H1 (cell line): ENCODE measurements around the gene ZNF516. TPM values are rescaled to one million over a fixed set of nuclear protein-coding genes. Genes with fewer than 3 reads are reported as not detected.

Experiments used
- CTCF ChIA-PET: fragments of 300-600 bp; sonication (Branson Sonifier 250); formaldehyde crosslinking; loops from one replicate; lab custom pipeline; 2021; ENCODE audit not compliant: partially characterized antibody; lab: Charles Lee
- POLR2A ChIA-PET: fragments of 300-600 bp; sonication (Branson Sonifier 250); formaldehyde crosslinking; loops from one replicate; lab custom pipeline; 2021; ENCODE audit warnings: inconsistent platforms; ENCODE audit not compliant: partially characterized antibody; lab: Charles Lee
- DNase-seq, 2 experiments: peaks; one replicate each; pipeline versions ENCODE4 v3.0.0 to v3.0.0-alpha.2; 2010 to 2022; ENCODE audit warnings: low spot score in 2 of 2, low read depth in 1 of 2, mixed read lengths in 1 of 2
- FAIRE-seq: peaks from 2 replicates; lab custom pipeline; 2011; peaks lifted over from hg19 to GRCh38; lab: Jason Lieb, UNC
- H2AFZ ChIP-seq: 2 replicates; pipeline ENCODE4 v1.8.1; 2012; ENCODE audit warnings: low read length, inconsistent platforms
- H2AK5ac ChIP-seq: 2 replicates; pipeline ENCODE4 v1.6.1; 2013; ENCODE audit warnings: low read depth, low read length
- H2BK120ac ChIP-seq: replicated peaks from 2 replicates; pipeline ENCODE3; 2013; ENCODE audit warnings: low read depth, low read length, inconsistent platforms
- H2BK12ac ChIP-seq: 2 replicates; pipeline ENCODE4 v1.6.1; 2013; ENCODE audit warnings: low read depth, low read length
- H2BK15ac ChIP-seq: 2 replicates; pipeline ENCODE4 v1.6.1; 2013; ENCODE audit warnings: low read length
- H2BK20ac ChIP-seq: 2 replicates; pipeline ENCODE4 v1.6.1; 2013; ENCODE audit warnings: low read length
- H2BK5ac ChIP-seq: 2 replicates; pipeline ENCODE4 v1.6.1; 2013; ENCODE audit warnings: low read depth, low read length
- H3K14ac ChIP-seq: 2 replicates; pipeline ENCODE4 v1.6.1; 2013; ENCODE audit warnings: inconsistent platforms; ENCODE audit not compliant: insufficient read length
- H3K18ac ChIP-seq: 2 replicates; pipeline ENCODE4 v1.6.1; 2013; ENCODE audit warnings: low read length; ENCODE audit errors: extremely low read depth
- H3K23ac ChIP-seq: 2 replicates; pipeline ENCODE4 v1.6.1; 2013; ENCODE audit warnings: inconsistent platforms; ENCODE audit not compliant: insufficient read length
- H3K23me2 ChIP-seq: 2 replicates; pipeline ENCODE4 v1.6.1; 2013; ENCODE audit warnings: low read depth, low read length
- H3K27ac ChIP-seq: 2 replicates; pipeline ENCODE4 v1.6.1; 2011; ENCODE audit warnings: low read depth, low read length, inconsistent platforms
- H3K27me3 ChIP-seq, 4 experiments: replicated peaks in 1 of 4; 1 replicate in 1 of 4; 2 replicates in 3 of 4; pipeline versions ENCODE4 v1.6.1 to v1.8.1; 2011 to 2013; ENCODE audit warnings: low read length in 3 of 4, mild to moderate bottlenecking in 3 of 4, inconsistent platforms in 2 of 4, mixed read lengths in 2 of 4, moderate library complexity in 1 of 4; ENCODE audit not compliant: control insufficient read depth in 3 of 4, insufficient read depth in 3 of 4; ENCODE audit errors: extremely low read depth in 1 of 4
- H3K36me3 ChIP-seq, 4 experiments: 2 replicates each; pipeline versions ENCODE4 v1.6.1 to v1.8.1; 2011 to 2013; ENCODE audit warnings: mild to moderate bottlenecking in 4 of 4, low read length in 3 of 4, moderate library complexity in 2 of 4, control low read depth in 1 of 4, inconsistent platforms in 1 of 4; ENCODE audit not compliant: insufficient read depth in 4 of 4, control insufficient read depth in 2 of 4
- H3K4ac ChIP-seq: replicated peaks from 2 replicates; pipeline ENCODE3; 2013; ENCODE audit warnings: low read length, low read depth, mixed read lengths, inconsistent platforms; ENCODE audit not compliant: insufficient read length
- H3K4me1 ChIP-seq, 4 experiments: replicated peaks in 1 of 4; 1 replicate in 1 of 4; 2 replicates in 3 of 4; pipeline versions ENCODE4 v1.6.1 to v1.8.1; 2011 to 2013; ENCODE audit warnings: low read length in 3 of 4, inconsistent platforms in 2 of 4, mixed read lengths in 1 of 4; ENCODE audit not compliant: insufficient read depth in 4 of 4, control insufficient read depth in 3 of 4
- H3K4me2 ChIP-seq, 2 experiments: 2 replicates each; pipeline versions ENCODE4 v1.6.1 to v1.8.1; 2011 to 2013; ENCODE audit warnings: low read depth in 2 of 2, low read length in 2 of 2, control low read depth in 1 of 2, inconsistent platforms in 1 of 2, mild to moderate bottlenecking in 1 of 2; ENCODE audit not compliant: insufficient read depth in 1 of 2
- H3K4me3 ChIP-seq, 4 experiments: fragments of 200-600, 300-600 bp in 1 of 4; sonication (generic), shearing (Covaris generic), sonication (Bioruptor Twin) in 1 of 4; 2 replicates each; pipeline versions ENCODE4 v1.5.1 to v1.8.1; 2011 to 2016; ENCODE audit warnings: low read length in 4 of 4, low read depth in 3 of 4, control low read depth in 2 of 4, inconsistent platforms in 2 of 4, mild to moderate bottlenecking in 2 of 4, mixed read lengths in 1 of 4, moderate library complexity in 1 of 4; ENCODE audit not compliant: insufficient read depth in 2 of 4; ENCODE audit errors: extremely low read depth in 1 of 4
- H3K56ac ChIP-seq: replicated peaks from 2 replicates; pipeline ENCODE3; 2013; ENCODE audit warnings: low read depth, mild to moderate bottlenecking, mixed read lengths, low read length, inconsistent platforms; ENCODE audit not compliant: insufficient read length
- H3K79me1 ChIP-seq: 2 replicates; pipeline ENCODE4 v1.6.1; 2013; ENCODE audit warnings: low read depth, low read length, control low read depth
- H3K79me2 ChIP-seq, 2 experiments: 2 replicates each; pipeline versions ENCODE4 v1.6.1 to v1.8.1; 2012 to 2013; ENCODE audit warnings: low read length in 2 of 2, mild to moderate bottlenecking in 2 of 2, inconsistent platforms in 1 of 2; ENCODE audit not compliant: insufficient read depth in 2 of 2, control insufficient read depth in 1 of 2
- H3K9ac ChIP-seq, 4 experiments: replicated peaks in 1 of 4; 1 replicate in 1 of 4; 2 replicates in 3 of 4; pipeline versions ENCODE4 v1.6.1 to v1.8.1; 2011 to 2013; ENCODE audit warnings: low read depth in 3 of 4, low read length in 3 of 4, control low read depth in 2 of 4, mild to moderate bottlenecking in 2 of 4, moderate library complexity in 2 of 4, inconsistent platforms in 1 of 4; ENCODE audit errors: extremely low read depth in 1 of 4
- H3K9me3 ChIP-seq, 2 experiments: 2 replicates each; pipeline versions ENCODE4 v1.6.1 to v1.8.1; 2012 to 2013; ENCODE audit warnings: mild to moderate bottlenecking in 2 of 2, moderate library complexity in 2 of 2, control low read depth in 1 of 2, inconsistent platforms in 1 of 2, low read depth in 1 of 2, low read length in 1 of 2, mixed read lengths in 1 of 2; ENCODE audit not compliant: insufficient read depth in 2 of 2
- H4K20me1 ChIP-seq, 2 experiments: replicated peaks in 1 of 2; 2 replicates each; pipeline versions ENCODE3 to v1.8.1; 2011 to 2013; ENCODE audit warnings: inconsistent platforms in 2 of 2, low read length in 2 of 2, mild to moderate bottlenecking in 1 of 2; ENCODE audit not compliant: insufficient read depth in 2 of 2, control insufficient read depth in 1 of 2
- H4K5ac ChIP-seq: 2 replicates; pipeline ENCODE4 v1.6.1; 2013; ENCODE audit warnings: low read length, low read depth, mixed read lengths, inconsistent platforms; ENCODE audit not compliant: insufficient read length
- H4K8ac ChIP-seq: 2 replicates; pipeline ENCODE4 v1.8.0; 2013; ENCODE audit warnings: mild to moderate bottlenecking, moderate library complexity, low read length, inconsistent platforms; ENCODE audit not compliant: insufficient read depth; ENCODE audit errors: extremely low read depth
- H4K91ac ChIP-seq: replicated peaks from 2 replicates; pipeline ENCODE3; 2013; ENCODE audit warnings: low read length, mixed read lengths, inconsistent platforms; ENCODE audit not compliant: insufficient read length
- ASH2L ChIP-seq: fragments of 200-600, 300-600 bp; sonication (generic); IDR thresholded peaks from one replicate; pipeline ENCODE4 v1.7.1; 2017; ENCODE audit warnings: low read length
- MAFK ChIP-seq: IDR thresholded peaks from 2 replicates; pipeline ENCODE4 v1.6.1; 2012; ENCODE audit warnings: low read depth, mild to moderate bottlenecking, improper control_type of control experiment, low read length
- SAP30 ChIP-seq: fragments of 300-600 bp; sonication (generic); IDR thresholded peaks from 2 replicates; pipeline ENCODE4 v1.7.1; 2012; ENCODE audit warnings: low read length, moderate library complexity, mild to moderate bottlenecking, inconsistent platforms; ENCODE audit not compliant: insufficient read depth, insufficient replicate concordance
- WGBS, 2 experiments: shearing (Covaris generic) in 1 of 2; methylation state at CpG; one replicate each; pipeline versions ENCODE4 v1.1.6 to v1.1.7; 2013 to 2015; ENCODE audit warnings: low lambda C conversion rate in 2 of 2, mixed read lengths in 2 of 2, inconsistent platforms in 1 of 2, low coverage in 1 of 2, missing lambda C conversion rate in 1 of 2; ENCODE audit not compliant: insufficient replicate concordance in 2 of 2, insufficient coverage in 1 of 2, insufficient read length in 1 of 2; ENCODE audit errors: extremely low coverage in 1 of 2, missing lambda C conversion rate in 1 of 2; 5-methylcytosine and 5-hydroxymethylcytosine counted together
- polyA plus RNA-seq, 7 experiments: library from polyadenylated mRNA; depleted of rRNA in 3 of 7; stranded (reverse) in 5 of 7; unstranded in 2 of 7; fragments of >200 nt in 5 of 7; fragments of 200-250 nt in 2 of 7; gene quantifications; 1 replicate in 5 of 7; 2 replicates in 1 of 7; 4 replicates in 1 of 7; pipeline versions ENCODE4 v1.2.1 to v1.2.3, GENCODE V29; 2011 to 2013; ENCODE audit warnings: missing spikeins in 2 of 7, mixed read lengths in 2 of 7
- total RNA-seq: library from RNA; stranded (reverse); fragmentation: NEBNext Ultra II Directional; extraction: Animal tissue kit (Norgen Biotek cat#: 25700); gene quantifications from 2 replicates; pipeline ENCODE4 v1.2.1, GENCODE V29; 2021

ZNF516 gene
- total and polyA plus RNA-seq, 2 of the 8 experiments (the other 6 are each of a cell fraction or from before 2014, with no cell fraction given), result 7.3 to 17.0 TPM

DNA sequence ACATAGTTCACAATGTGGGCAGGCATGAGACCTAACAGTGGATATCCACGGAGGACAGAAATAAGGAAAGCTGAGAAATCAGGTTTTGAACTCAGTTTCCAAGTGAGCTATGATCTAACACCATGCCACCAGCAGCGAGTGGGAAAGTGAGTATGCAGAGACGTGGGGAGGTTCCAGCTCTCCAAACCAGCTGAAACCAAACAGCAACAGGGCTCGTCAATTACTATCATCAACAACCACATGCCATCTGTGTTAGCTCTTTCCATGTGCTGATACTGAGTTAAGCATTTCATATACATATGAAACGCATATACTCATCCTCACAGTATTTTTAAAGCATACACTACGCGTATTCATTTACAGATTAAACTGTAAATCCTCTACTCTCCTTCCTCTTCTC lies 172.4 kb downstream of the ZNF516 start:
- Histone ChIP-seq H3K79me2 (no peaks in the 10 kb centered on the region), H3K79me1 (no peaks in the 10 kb centered on the region), H2BK12ac (no peak overlapping the region), H4K5ac (no peak overlapping the region), H3K18ac (no peak overlapping the region), H2BK20ac (no peak overlapping the region), H3K27me3 (no peaks in the 10 kb centered on the region), H4K8ac (no peak overlapping the region), H3K56ac (no peak overlapping the region), H2AFZ (no peak overlapping the region)
- 89% methylated on average over 7 of the region's 7 CpGs; no CpG with 5 or more reads in 1 of the 2 experiments for WGBS, 2 experiments
- no peak for DNase-seq
- POLR2A ChIA-PET, result no interaction called here
- TF ChIP-seq SAP30 (no peak), MAFK (no peak), ASH2L (no peak)
- TF ChIP-seq, all 59 proteins: peak for 0
- Histone ChIP-seq H2AK5ac (no peak overlapping the region), H4K91ac (no peak overlapping the region), H2BK15ac (no peak overlapping the region), H4K20me1 (no peaks in the 10 kb centered on the region), H3K4me2 (no peak overlapping the region), H2BK120ac (no peak overlapping the region), H3K14ac (no peak overlapping the region), H3K27ac (no peak overlapping the region), H3K9ac (no peak overlapping the region), H3K23ac (no peak overlapping the region), H3K4me3 (no peak overlapping the region), H3K36me3 (no peaks in the 10 kb centered on the region), H3K4me1 (no peaks in the 10 kb centered on the region; a peak in 2 of 7 replicates), H3K4ac (no peak overlapping the region), H3K23me2 (no peaks in the 10 kb centered on the region), H2BK5ac (no peak overlapping the region), H3K9me3 (no peaks in the 10 kb centered on the region)
- no peak for FAIRE-seq
- CTCF ChIA-PET, result interaction anchor here (0.5 to 0.6 kb wide), 2 partner anchors 16 to 337 kb away, joined by 3 read pairs; no protein-coding TSS in a partner anchor
